Vagina (tissue), 2 donors: Measurements from ENCODE around the gene C12orf56.

ENCODE experiments used
- CTCF ChIP-seq, 3 experiments: fragments of 450-650 bp in 2 of 3; fragments of 200-600 bp in 1 of 3; sonication (generic) in 1 of 3; IDR thresholded peaks; one replicate each; pipeline ENCODE4 v1.5.1; 2017 to 2019; ENCODE audit warnings: antibody characterized with exemption in 3 of 3, mild to moderate bottlenecking in 2 of 3, moderate library complexity in 2 of 3
- POLR2A ChIP-seq, 2 donors: fragments of 450-650 bp; IDR thresholded peaks; one replicate each; pipeline ENCODE4 v1.6.1; 2017; ENCODE audit warnings: antibody characterized with exemption in 2 of 2, mild to moderate bottlenecking in 2 of 2, moderate library complexity in 2 of 2
- POLR2AphosphoS5 ChIP-seq, 2 donors: sonication (generic); formaldehyde crosslinking; IDR thresholded peaks; one replicate each; pipeline ENCODE4 v1.9.0; 2017; ENCODE audit warnings: antibody characterized with exemption in 2 of 2, mild to moderate bottlenecking in 2 of 2, low read depth in 1 of 2; ENCODE audit not compliant: insufficient read depth in 1 of 2

GRCh38 chr12:64385019-64385418, 5.5 kb downstream of the C12orf56 start:
- TF ChIP-seq CTCF (IDR thresholded peaks at IDR 0.05): no peak
- TF ChIP-seq POLR2AphosphoS5 (IDR thresholded peaks at IDR 0.05; ENCODE audit: insufficient read depth in 1 of 2, low read depth in 1 of 2): no peak
- no peak for TF ChIP-seq POLR2A (IDR thresholded peaks at IDR 0.05)
